Erythroblast (primary cell): ENCODE results near the gene SHISAL2A.

ENCODE experiments used
- GATA1 ChIP-seq: IDR thresholded peaks from 2 replicates; pipeline ENCODE4 v1.6.1; 2011; ENCODE audit warnings: low read depth, mild to moderate bottlenecking, control low read depth, low read length, moderate library complexity
- POLR2A ChIP-seq: IDR thresholded peaks from 2 replicates; pipeline ENCODE4 v1.6.1; 2011; ENCODE audit warnings: mild to moderate bottlenecking, low read length

GRCh38 chr1:52667984-52668383 lies 35.0 kb downstream of the SHISAL2A start:
- TF ChIP-seq POLR2A (no peak), GATA1 (no peak)
